ENCODE results near the gene CHI3L1.
A peak's percentile ranks its signal among the peaks of the same experiment; 100 is the strongest.

The CHI3L1 gene

GRCh38 chr1:203187304-203187685 is 791 bp upstream of the CHI3L1 start:
- in situ Hi-C loops (cut with HindIII; ENCODE audit: low pct_ligation_motif_present, low pct_unique_long_range_greater_than_20kb, low sequenced_read_pairs): no loop called here
- DNase-seq: no peak

GRCh38 chr1:203186091-203186445 is 436 bp downstream of the CHI3L1 start:
- no peak for DNase-seq

GRCh38 chr1:203185585-203185984 is 919 bp downstream of the CHI3L1 start:
- no peak for DNase-seq
- in situ Hi-C loops (cut with HindIII; ENCODE audit: low pct_ligation_motif_present, low pct_unique_long_range_greater_than_20kb, low sequenced_read_pairs): no loop called here

More at GRCh38 chr1:203186091-203186445, 436 bp downstream of the CHI3L1 start:
- in situ Hi-C loops (cut with HindIII; ENCODE audit: low pct_ligation_motif_present, low pct_unique_long_range_greater_than_20kb, low sequenced_read_pairs): no loop called here

- in situ Hi-C loops (cut with HindIII; ENCODE audit: low pct_ligation_motif_present, low pct_unique_long_range_greater_than_20kb, low sequenced_read_pairs): no loop called here
- no peak for DNase-seq
These were observed 1.4 kb downstream of the CHI3L1 start for GRCh38 chr1:203185061-203185461.

- in situ Hi-C loops (cut with HindIII; ENCODE audit: low pct_ligation_motif_present, low pct_unique_long_range_greater_than_20kb, low sequenced_read_pairs): no loop called here
These were observed 2.0 kb downstream of the CHI3L1 start for GRCh38 chr1:203184467-203184866.

GRCh38 chr1:203183828-203184227 is 2.7 kb downstream of the CHI3L1 start:
- in situ Hi-C loops (cut with HindIII; ENCODE audit: low pct_ligation_motif_present, low pct_unique_long_range_greater_than_20kb, low sequenced_read_pairs): no loop called here
- no peak for DNase-seq

More at GRCh38 chr1:203184467-203184866, 2.0 kb downstream of the CHI3L1 start:
- DNase-seq: no peak

- DNase-seq: no peak
- in situ Hi-C loops (cut with HindIII; ENCODE audit: low pct_ligation_motif_present, low pct_unique_long_range_greater_than_20kb, low sequenced_read_pairs): no loop called here
These were observed 4.0 kb downstream of the CHI3L1 start for GRCh38 chr1:203182387-203182953.

GRCh38 chr1:203181586-203182386 is 4.7 kb downstream of the CHI3L1 start:
- no peak for DNase-seq
- in situ Hi-C loops (cut with HindIII; ENCODE audit: low pct_ligation_motif_present, low pct_unique_long_range_greater_than_20kb, low sequenced_read_pairs): no loop called here

- DNase-seq: no peak
- in situ Hi-C loops (cut with HindIII; ENCODE audit: low pct_ligation_motif_present, low pct_unique_long_range_greater_than_20kb, low sequenced_read_pairs): no loop called here
These were observed 5.7 kb downstream of the CHI3L1 start for GRCh38 chr1:203180611-203181330.

- no peak for DNase-seq
- in situ Hi-C loops (cut with HindIII; ENCODE audit: low pct_ligation_motif_present, low pct_unique_long_range_greater_than_20kb, low sequenced_read_pairs): no loop called here
These were observed 6.9 kb downstream of the CHI3L1 start for GRCh38 chr1:203179667-203180005.

GRCh38 chr1:203178821-203179666 is 7.5 kb downstream of the CHI3L1 start:
- no peak for DNase-seq
- in situ Hi-C loops (cut with HindIII; ENCODE audit: low pct_ligation_motif_present, low pct_unique_long_range_greater_than_20kb, low sequenced_read_pairs): no loop called here

GRCh38 chr1:203178083-203178482 is 8.4 kb downstream of the CHI3L1 start:
- in situ Hi-C loops (cut with HindIII; ENCODE audit: low pct_ligation_motif_present, low pct_unique_long_range_greater_than_20kb, low sequenced_read_pairs): no loop called here
- DNase-seq: no peak

GRCh38 chr1:203177470-203178039 is 8.9 kb downstream of the CHI3L1 start:
- in situ Hi-C loops (cut with HindIII; ENCODE audit: low pct_ligation_motif_present, low pct_unique_long_range_greater_than_20kb, low sequenced_read_pairs): no loop called here
- peak; percentile 55 for DNase-seq

GRCh38 chr1:203177036-203177405 is 9.5 kb downstream of the CHI3L1 start:
- in situ Hi-C loops (cut with HindIII; ENCODE audit: low pct_ligation_motif_present, low pct_unique_long_range_greater_than_20kb, low sequenced_read_pairs): no loop called here
- DNase-seq: no peak

GRCh38 chr1:203176273-203177035 is 10.1 kb downstream of the CHI3L1 start:
- in situ Hi-C loops (cut with HindIII; ENCODE audit: low pct_ligation_motif_present, low pct_unique_long_range_greater_than_20kb, low sequenced_read_pairs): no loop called here
- DNase-seq: no peak

- DNase-seq: no peak
- in situ Hi-C loops (cut with HindIII; ENCODE audit: low pct_ligation_motif_present, low pct_unique_long_range_greater_than_20kb, low sequenced_read_pairs): no loop called here
These were observed 10.7 kb downstream of the CHI3L1 start for GRCh38 chr1:203175827-203176241.

GRCh38 chr1:203175237-203175826 is 11.2 kb downstream of the CHI3L1 start, which contains the start of gene MYBPH:
MYBPH (minus strand) TSS chr1:203175826; CDS start chr1:203175755, 71 bp downstream.
- no peak for DNase-seq
- in situ Hi-C loops (cut with HindIII; ENCODE audit: low pct_ligation_motif_present, low pct_unique_long_range_greater_than_20kb, low sequenced_read_pairs): no loop called here
